PC-9 (cell line): ENCODE data around the gene SLC6A1. TPM values are rescaled to one million over a fixed set of nuclear protein-coding genes. Genes with fewer than 3 reads are reported as not detected.

Experiments
- Bru-seq: library from RNA; stranded (reverse); fragments of 400-500 nt; gene quantifications from one replicate; lab custom pipeline; 2021; lab: Mats Ljungman, UMichigan
- BruChase-seq, 2 experiments: library from RNA; stranded (reverse); fragments of 400-500 nt; gene quantifications; one replicate each; lab custom pipeline; 2021; lab: Mats Ljungman, UMichigan
- BruUV-seq: library from RNA; stranded (reverse); fragments of 400-500 nt; replicated peaks from 2 replicates; lab custom pipeline; 2021; lab: Mats Ljungman, UMichigan
- CTCF ChIA-PET: fragments of 300-600 bp; sonication (Branson Sonifier 250); formaldehyde crosslinking; loops from one replicate; lab custom pipeline; 2022; ENCODE audit warnings: antibody characterized with exemption; lab: Charles Lee
- POLR2A ChIA-PET: fragments of 300-600 bp; sonication (Branson Sonifier 250); formaldehyde crosslinking; loops from one replicate; lab custom pipeline; 2022; ENCODE audit warnings: antibody characterized with exemption; ENCODE audit not compliant: unreplicated experiment; lab: Charles Lee
- DNase-seq, 2 experiments: peaks; one replicate each; pipeline versions ENCODE4 v3.0.0 to v3.0.0-alpha.2; 2015 to 2022; ENCODE audit warnings: mixed read lengths in 1 of 2
- H2AFZ ChIP-seq: fragments of 200-600 bp; sonication (generic); 2 replicates; pipeline ENCODE4 v1.8.1; 2017; ENCODE audit warnings: antibody characterized with exemption
- H3F3A ChIP-seq: fragments of 200-600 bp; sonication (generic); 2 replicates; pipeline ENCODE4 v1.8.1; 2017; ENCODE audit warnings: antibody characterized with exemption, mild to moderate bottlenecking, low read depth; ENCODE audit not compliant: insufficient read depth
- H3K27ac ChIP-seq: fragments of 200-600 bp; sonication (generic); 2 replicates; pipeline ENCODE4 v1.6.1; 2016; ENCODE audit warnings: mixed run types
- H3K27me3 ChIP-seq: fragments of 200-600 bp; sonication (generic); 2 replicates; pipeline ENCODE4 v1.6.1; 2016; ENCODE audit warnings: low read depth, mixed run types; ENCODE audit not compliant: insufficient read depth
- H3K36me3 ChIP-seq: fragments of 200-600 bp; sonication (generic); 2 replicates; pipeline ENCODE4 v1.6.1; 2016; ENCODE audit warnings: low read depth, mixed run types
- H3K4me1 ChIP-seq: fragments of 200-600 bp; sonication (generic); replicated peaks from 2 replicates; pipeline ENCODE4 v1.6.1; 2016; ENCODE audit warnings: mixed run types; ENCODE audit not compliant: insufficient read depth
- H3K4me2 ChIP-seq: fragments of 200-600 bp; sonication (generic); 2 replicates; pipeline ENCODE4 v1.6.1; 2017; ENCODE audit warnings: mixed run types
- H3K4me3 ChIP-seq: fragments of 200-600 bp; sonication (generic); 2 replicates; pipeline ENCODE4 v1.6.1; 2016; ENCODE audit warnings: mixed run types
- H3K79me2 ChIP-seq: fragments of 200-600 bp; sonication (generic); 2 replicates; pipeline ENCODE4 v1.6.1; 2017; ENCODE audit warnings: low read depth, mixed run types
- H3K9me2 ChIP-seq: fragments of 200-600 bp; sonication (generic); 2 replicates; pipeline ENCODE4 v1.8.1; 2017; ENCODE audit warnings: mild to moderate bottlenecking; ENCODE audit not compliant: insufficient read depth
- H3K9me3 ChIP-seq: fragments of 200-600 bp; sonication (generic); 2 replicates; pipeline ENCODE4 v1.8.1; 2016; ENCODE audit warnings: low read depth; ENCODE audit not compliant: insufficient read depth
- H4K20me1 ChIP-seq: fragments of 200-600 bp; sonication (generic); 2 replicates; pipeline ENCODE4 v1.8.1; 2017; ENCODE audit not compliant: insufficient read depth
- CTCF ChIP-seq: fragments of 200-600 bp; sonication (generic); conservative IDR thresholded peaks from 2 replicates; pipeline ENCODE4 v1.6.1; 2017; ENCODE audit warnings: mixed run types, antibody characterized with exemption, mild to moderate bottlenecking, moderate library complexity
- EZH2 ChIP-seq: fragments of 200-600 bp; sonication (generic); IDR thresholded peaks from 2 replicates; pipeline ENCODE4 v1.8.0; 2017; ENCODE audit warnings: antibody characterized with exemption, low read depth
- intact Hi-C: fragments of 100-400 bp; cut with micrococcal nuclease; formaldehyde crosslinking; loops from one replicate; pipeline ENCODE4 v1.10.0; 2022; ENCODE audit not compliant: unreplicated experiment
- long read RNA-seq: library from polyadenylated mRNA; stranded (forward); transcript quantifications from one replicate; pipeline ENCODE4 v2.0.0, GENCODE V29; 2022
- total RNA-seq: library from RNA; stranded (reverse); gene quantifications from 2 replicates; pipeline ENCODE4 v1.2.3, GENCODE V29; 2021

The SLC6A1 gene
- total RNA-seq (not detected in 2 replicates), Bru-seq, nascent RNA (not detected), BruChase-seq, experiment 1, labeled RNA remaining after a 2-hour chase (not detected), BruChase-seq, experiment 2, labeled RNA remaining after a 6-hour chase (not detected)
- long read RNA-seq: 0 reads

- no peaks in the 10 kb centered on the region for H3K79me2 ChIP-seq
- H3K9me3 ChIP-seq: no peaks in the 10 kb centered on the region
- H3K27me3 ChIP-seq: peaks cover 93% of the 10 kb centered on the region
- no peaks in the 10 kb centered on the region for H3K36me3 ChIP-seq
- no peaks in the 10 kb centered on the region for H3K4me1 ChIP-seq
- no peak within 1 kb of the TSS for H3K4me3 ChIP-seq
- H4K20me1 ChIP-seq: no peaks in the 10 kb centered on the region; the same call in 1 of the 2 replicates
- ChIA-PET CTCF (no interaction called here), POLR2A (no interaction called here)
- H3K27ac ChIP-seq: no peak within 1 kb of the TSS
- intact Hi-C loops: no loop called here
- no peak within 1 kb of the TSS for H3K4me2 ChIP-seq
- H2AFZ ChIP-seq: no peak within 1 kb of the TSS
- no peaks in the 10 kb centered on the region for H3K9me2 ChIP-seq
- no TSS peak for BruUV-seq
- DNase-seq: no peak
- TF ChIP-seq CTCF: no peak
- TF ChIP-seq EZH2: no peak
- no peaks in the 10 kb centered on the region for H3F3A ChIP-seq
Observed at GRCh38 chr3:10992017-10992942, at the start of gene SLC6A1. Gene SLC6A1 (plus strand): TSS chr3:10992748. CDS start chr3:11017212, 24,464 bp downstream.

GRCh38 chr3:10944866-10945265 lies 47.7 kb upstream of the SLC6A1 start:
- POLR2A ChIA-PET: no interaction called here
- H3K9me3 ChIP-seq: no peaks in the 10 kb centered on the region; the same call in 1 of the 2 replicates
- intact Hi-C loops: no loop called here

More at GRCh38 chr3:10944866-10945265, 47.7 kb upstream of the SLC6A1 start:
- no peak for DNase-seq
- TF ChIP-seq EZH2 (no peak), CTCF (no peak)
- Histone ChIP-seq H3K79me2 (no peaks in the 10 kb centered on the region), H3K27ac (no peak overlapping the region), H3K4me2 (no peak overlapping the region), H3K36me3 (no peaks in the 10 kb centered on the region), H3K27me3 (peaks cover 74% of the 10 kb centered on the region), H3F3A (no peaks in the 10 kb centered on the region), H3K9me2 (no peaks in the 10 kb centered on the region), H3K4me1 (no peaks in the 10 kb centered on the region), H4K20me1 (no peaks in the 10 kb centered on the region), H3K4me3 (no peak overlapping the region), H2AFZ (no peak overlapping the region)
- BruUV-seq: no TSS peak
- CTCF ChIA-PET: interaction anchor here (1.2 kb wide), 1 partner anchor 114 kb away, joined by 3 read pairs; no protein-coding TSS in a partner anchor
